PC-9 (cell line): ENCODE measurements around the gene ZNF592.

Experiments
- EZH2 ChIP-seq: fragments of 200-600 bp; sonication (generic); IDR thresholded peaks from 2 replicates; pipeline ENCODE4 v1.8.0; 2017; ENCODE audit warnings: antibody characterized with exemption, low read depth
- TF ChIP-seq, protein P1 (sequence below): fragments of 200-600 bp; sonication (generic); conservative IDR thresholded peaks from 2 replicates; pipeline ENCODE4 v1.6.1; 2017; ENCODE audit warnings: mixed run types, antibody characterized with exemption, mild to moderate bottlenecking, moderate library complexity

DNA sequence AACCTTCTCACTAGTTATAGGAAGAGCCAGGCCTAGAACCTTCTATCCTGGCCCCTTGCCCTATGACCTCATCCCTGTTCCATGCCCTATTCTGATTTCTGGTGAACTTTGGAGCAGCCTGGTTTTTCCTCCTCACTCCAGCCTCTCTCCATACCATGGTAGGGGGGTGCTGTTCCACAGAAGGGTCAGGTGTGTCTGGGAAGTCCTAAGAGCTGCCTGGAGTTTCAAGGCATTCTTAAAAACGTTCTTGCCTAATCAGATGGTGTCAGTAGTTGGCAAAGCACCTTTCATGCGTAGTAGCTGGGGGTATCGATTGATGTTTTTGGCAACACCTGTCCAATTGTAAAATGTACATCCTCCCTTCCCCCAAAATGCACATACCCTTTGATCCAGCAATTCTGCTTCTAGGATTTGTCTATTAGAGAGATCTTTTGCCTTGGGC lies 52.0 kb downstream of the ZNF592 start:
- TF ChIP-seq, protein P1, sequence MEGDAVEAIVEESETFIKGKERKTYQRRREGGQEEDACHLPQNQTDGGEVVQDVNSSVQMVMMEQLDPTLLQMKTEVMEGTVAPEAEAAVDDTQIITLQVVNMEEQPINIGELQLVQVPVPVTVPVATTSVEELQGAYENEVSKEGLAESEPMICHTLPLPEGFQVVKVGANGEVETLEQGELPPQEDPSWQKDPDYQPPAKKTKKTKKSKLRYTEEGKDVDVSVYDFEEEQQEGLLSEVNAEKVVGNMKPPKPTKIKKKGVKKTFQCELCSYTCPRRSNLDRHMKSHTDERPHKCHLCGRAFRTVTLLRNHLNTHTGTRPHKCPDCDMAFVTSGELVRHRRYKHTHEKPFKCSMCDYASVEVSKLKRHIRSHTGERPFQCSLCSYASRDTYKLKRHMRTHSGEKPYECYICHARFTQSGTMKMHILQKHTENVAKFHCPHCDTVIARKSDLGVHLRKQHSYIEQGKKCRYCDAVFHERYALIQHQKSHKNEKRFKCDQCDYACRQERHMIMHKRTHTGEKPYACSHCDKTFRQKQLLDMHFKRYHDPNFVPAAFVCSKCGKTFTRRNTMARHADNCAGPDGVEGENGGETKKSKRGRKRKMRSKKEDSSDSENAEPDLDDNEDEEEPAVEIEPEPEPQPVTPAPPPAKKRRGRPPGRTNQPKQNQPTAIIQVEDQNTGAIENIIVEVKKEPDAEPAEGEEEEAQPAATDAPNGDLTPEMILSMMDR: no peak
- TF ChIP-seq EZH2: no peak
